Measurements from ENCODE around the gene AR.

The AR gene

DNA sequence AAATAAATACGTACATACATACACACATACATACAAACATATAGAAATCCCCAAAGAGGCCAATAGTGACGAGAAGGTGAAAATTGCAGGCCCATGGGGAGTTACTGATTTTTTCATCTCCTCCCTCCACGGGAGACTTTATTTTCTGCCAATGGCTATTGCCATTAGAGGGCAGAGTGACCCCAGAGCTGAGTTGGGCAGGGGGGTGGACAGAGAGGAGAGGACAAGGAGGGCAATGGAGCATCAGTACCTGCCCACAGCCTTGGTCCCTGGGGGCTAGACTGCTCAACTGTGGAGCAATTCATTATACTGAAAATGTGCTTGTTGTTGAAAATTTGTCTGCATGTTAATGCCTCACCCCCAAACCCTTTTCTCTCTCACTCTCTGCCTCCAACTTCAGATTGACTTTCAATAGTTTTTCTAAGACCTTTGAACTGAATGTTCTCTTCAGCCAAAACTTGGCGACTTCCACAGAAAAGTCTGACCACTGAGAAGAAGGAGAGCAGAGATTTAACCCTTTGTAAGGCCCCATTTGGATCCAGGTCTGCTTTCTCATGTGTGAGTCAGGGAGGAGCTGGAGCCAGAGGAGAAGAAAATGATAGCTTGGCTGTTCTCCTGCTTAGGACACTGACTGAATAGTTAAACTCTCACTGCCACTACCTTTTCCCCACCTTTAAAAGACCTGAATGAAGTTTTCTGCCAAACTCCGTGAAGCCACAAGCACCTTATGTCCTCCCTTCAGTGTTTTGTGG lies 180.7 kb downstream of the AR start:
- DNase-seq (ENCODE audit: low read depth in 2 of 2) = no peak

DNA sequence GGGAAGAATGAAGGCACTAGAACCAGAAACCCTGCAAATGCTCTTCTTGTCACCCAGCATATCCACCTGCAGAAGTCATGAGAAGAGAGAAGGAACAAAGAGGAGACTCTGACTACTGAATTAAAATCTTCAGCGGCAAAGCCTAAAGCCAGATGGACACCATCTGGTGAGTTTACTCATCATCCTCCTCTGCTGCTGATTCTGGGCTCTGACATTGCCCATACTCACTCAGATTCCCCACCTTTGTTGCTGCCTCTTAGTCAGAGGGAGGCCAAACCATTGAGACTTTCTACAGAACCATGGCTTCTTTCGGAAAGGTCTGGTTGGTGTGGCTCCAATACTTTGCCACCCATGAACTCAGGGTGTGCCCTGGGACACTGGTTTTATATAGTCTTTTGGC lies 181.7 kb downstream of the AR start:
- no peak for DNase-seq (ENCODE audit: low read depth in 2 of 2)

DNA sequence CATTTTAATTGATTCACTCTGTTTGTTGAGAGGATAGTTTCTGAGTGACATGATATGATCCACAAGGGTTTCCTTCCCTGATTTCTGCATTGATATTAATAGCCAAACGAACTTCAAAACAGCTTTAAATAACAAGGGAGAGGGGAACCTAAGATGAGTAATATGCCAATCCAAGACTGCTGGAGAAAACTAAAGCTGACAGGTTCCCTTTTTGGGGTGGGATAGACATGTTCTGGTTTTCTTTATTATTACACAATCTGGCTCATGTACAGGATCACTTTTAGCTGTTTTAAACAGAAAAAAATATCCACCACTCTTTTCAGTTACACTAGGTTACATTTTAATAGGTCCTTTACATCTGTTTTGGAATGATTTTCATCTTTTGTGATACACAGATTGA lies 182.2 kb downstream of the AR start:
- no peak for DNase-seq (ENCODE audit: low read depth in 2 of 2)

DNA sequence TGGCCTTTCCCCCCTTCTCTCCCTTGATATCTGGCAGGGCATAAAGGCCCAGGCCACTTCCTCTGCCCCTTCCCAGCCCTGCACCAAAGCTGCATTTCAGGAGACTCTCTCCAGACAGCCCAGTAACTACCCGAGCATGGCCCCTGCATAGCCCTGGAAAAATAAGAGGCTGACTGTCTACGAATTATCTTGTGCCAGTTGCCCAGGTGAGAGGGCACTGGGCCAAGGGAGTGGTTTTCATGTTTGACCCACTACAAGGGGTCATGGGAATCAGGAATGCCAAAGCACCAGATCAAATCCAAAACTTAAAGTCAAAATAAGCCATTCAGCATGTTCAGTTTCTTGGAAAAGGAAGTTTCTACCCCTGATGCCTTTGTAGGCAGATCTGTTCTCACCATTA lies 183.8 kb downstream of the AR start:
- no peak for DNase-seq (ENCODE audit: low read depth in 2 of 2)

DNA sequence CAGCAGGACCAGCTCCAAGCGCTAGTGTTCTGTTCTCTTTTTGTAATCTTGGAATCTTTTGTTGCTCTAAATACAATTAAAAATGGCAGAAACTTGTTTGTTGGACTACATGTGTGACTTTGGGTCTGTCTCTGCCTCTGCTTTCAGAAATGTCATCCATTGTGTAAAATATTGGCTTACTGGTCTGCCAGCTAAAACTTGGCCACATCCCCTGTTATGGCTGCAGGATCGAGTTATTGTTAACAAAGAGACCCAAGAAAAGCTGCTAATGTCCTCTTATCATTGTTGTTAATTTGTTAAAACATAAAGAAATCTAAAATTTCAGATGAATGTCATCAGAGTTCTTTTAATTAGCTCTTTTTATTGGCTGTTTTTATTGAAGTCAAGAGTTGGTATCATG lies 186.5 kb downstream of the AR start:
- DNase-seq (ENCODE audit: low read depth in 2 of 2) = no peak

DNA sequence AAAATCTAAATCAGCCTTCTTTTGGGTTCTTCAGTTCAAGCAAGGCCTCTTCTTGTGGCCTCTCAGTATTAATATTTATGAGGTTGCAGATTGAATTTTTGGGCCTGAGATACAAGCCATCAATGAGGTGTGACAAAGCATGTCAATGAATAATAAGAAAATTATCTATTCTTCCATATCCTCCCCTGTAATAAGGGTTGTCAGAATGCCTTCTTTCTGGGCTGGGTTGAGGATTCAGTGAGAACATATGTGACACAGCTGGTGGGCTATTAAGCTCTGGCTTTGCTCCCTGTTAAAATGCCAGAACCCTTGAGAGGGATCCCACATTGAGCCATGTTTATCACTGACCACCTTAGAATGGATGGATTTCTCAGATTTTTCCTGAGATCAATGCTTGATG lies 187.2 kb downstream of the AR start:
- DNase-seq (ENCODE audit: low read depth in 2 of 2) = no peak

DNA sequence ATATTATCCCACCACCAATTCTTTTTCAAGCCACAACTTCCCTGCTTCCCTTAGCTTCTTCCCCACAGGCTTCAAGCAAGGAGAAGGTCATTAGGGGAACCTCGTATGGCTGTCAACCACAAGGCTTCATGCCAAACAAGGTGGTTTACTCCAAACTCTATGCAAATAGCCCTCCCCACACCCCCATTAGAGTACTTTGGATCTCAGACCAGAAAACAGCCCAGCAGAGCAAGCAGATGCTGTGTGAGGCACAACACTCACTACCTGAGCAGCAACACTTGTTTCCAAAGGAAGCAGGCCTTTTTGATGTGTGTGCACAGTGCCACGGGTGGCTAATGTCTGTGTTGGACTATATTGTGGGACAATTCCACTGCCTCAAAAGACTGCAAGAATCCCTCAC lies 189.0 kb downstream of the AR start:
- no peak for DNase-seq (ENCODE audit: low read depth in 2 of 2)

DNA sequence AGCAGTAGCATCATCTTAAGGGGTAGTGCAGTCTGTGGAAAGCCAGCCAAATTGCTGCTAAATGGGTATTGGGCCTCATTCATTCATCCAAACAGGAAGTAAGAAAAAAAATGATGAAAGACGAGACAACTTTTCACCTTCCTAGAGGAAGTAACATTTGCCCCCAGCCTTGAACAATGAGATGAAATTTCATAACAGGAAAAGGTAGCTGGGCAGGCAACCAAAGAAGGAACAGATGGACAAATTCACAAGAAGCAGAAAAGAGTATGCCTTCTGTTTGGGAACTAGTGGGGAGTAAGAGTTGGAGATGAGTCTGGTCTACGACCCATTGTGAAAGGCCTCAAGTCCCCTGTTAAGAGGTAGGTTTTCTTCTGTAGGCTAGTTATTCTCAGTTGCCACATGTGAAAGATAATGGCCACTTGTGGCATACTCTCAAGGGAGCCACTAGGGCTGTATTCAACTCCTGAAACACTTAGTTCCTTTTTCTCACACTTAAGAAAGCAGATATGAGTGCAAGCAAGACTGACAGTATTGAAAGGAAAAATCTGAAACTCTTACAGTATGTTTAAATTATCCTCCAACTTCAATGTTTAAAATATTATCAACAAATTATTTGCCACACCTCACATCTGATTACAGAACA lies 190.4 kb downstream of the AR start:
- no peak for DNase-seq (ENCODE audit: low read depth in 2 of 2)

DNA sequence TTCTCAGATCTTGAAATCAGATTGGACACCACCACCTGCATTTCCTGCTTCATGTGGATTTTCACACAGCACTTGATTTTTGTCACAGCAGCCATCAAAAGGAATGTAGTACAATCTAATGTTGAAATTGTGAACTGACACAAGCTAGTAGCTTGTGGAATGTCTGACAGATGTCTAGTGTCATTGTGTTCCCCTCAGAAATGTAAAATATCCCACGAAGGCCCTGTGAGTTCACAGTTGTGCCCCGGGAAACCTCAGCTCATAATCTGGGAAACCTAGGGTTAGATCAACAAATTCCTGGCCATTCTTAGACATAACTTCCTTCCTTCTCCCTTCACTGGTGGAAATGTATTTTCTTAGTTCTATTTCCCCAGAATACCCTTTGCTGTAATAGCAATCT lies 205.7 kb downstream of the AR start:
- DNase-seq (ENCODE audit: low read depth in 2 of 2) = no peak

DNA sequence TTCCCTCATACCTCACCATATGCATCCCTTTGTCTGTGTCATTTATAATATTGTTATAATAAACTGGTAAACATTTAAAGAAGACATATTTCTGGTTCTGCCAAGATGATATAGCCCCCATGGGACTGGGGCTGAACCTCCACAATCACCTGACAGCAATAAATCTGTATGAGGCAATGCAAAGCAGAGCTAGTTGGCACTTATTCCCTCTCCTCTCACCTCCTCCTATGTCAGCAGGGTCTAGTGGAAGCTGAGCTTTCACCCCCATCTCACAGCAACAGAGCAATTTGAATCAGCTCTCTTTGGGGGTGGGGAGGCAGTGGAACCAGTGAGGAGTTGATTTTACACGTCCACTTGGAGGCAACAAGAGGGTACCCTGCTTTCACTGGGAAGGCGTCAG lies 206.9 kb downstream of the AR start:
- DNase-seq (ENCODE audit: low read depth in 2 of 2) = no peak

DNA sequence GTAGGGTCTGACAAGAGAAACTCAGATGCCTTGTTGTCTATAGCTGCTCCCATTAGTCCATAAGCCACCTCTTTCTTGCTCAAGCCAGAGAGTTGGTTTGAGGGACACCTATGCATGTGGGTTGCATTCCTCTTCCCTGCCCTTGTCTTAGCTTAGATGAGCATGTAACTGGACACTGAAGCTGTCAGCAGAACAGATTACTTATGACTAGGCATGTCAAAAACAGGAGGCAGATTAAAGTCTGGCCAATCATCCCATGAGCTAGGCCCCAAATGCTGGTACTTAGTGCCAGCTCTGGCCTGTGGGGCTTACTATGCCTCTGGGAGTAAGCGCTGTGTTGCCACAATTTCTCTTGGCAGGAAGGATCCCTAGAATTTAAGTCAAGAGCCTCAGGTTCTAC lies 215.2 kb downstream of the AR start:
- no peak for DNase-seq (ENCODE audit: low read depth in 2 of 2)

DNA sequence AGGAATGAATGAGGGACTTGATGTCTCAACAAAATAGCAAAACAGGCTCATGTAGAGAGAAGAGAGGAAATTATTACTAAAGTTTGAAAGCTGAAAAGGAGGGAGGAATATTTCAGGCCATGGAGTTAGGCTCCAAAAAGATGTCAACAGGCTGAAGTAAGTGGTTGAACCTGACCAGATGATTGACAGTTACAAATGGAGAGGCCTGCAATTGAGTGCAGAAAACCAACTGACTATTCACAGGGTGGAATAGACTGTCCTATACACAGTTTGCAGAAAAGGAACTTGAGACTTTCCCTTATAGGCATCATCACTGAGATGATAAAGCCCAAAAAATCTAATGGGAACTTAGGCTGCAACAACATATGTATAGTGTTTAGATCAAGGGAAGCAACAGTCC lies 233.3 kb downstream of the AR start:
- no peak for DNase-seq (ENCODE audit: low read depth in 2 of 2)

DNA sequence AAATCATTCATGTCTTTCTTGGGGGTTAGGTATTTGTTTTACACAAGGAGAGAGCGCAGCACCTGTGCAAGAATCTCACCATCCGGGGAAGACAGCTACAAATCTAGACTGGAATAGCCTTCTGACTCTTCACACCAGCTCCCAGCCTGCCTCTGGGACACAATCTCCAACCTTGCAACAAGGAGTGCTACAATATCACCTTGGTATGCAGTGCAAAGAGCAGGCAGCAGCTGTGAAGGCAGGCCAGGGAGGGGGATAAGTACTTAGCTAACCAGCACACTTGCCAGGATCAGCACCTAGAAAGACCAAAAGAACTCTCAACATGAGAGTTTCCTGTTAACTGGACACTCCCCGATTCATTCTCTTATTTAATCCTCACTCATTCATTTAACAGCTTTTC lies 235.3 kb downstream of the AR start:
- DNase-seq (ENCODE audit: low read depth in 2 of 2) = no peak

Data from stimulated activated CD4-positive, alpha-beta T cell treated with anti-CD3 and anti-CD28 coated beads, Interleukin-12 subunit alpha, Interleukin-12 subunit beta, amount 100 ng/mL, for 24 hours (primary cell).